ENCODE results near the gene ZDHHC14.
"Not testable (repeated sequence)": the region's sequence is repeated elsewhere in the genome, so short reads cannot be mapped to it uniquely, and the experiment has no call there.

ZDHHC14 gene

GRCh38 chr6:157584036-157584435 lies 203.0 kb downstream of the ZDHHC14 start:
- DNase-seq, result no peak

DNA sequence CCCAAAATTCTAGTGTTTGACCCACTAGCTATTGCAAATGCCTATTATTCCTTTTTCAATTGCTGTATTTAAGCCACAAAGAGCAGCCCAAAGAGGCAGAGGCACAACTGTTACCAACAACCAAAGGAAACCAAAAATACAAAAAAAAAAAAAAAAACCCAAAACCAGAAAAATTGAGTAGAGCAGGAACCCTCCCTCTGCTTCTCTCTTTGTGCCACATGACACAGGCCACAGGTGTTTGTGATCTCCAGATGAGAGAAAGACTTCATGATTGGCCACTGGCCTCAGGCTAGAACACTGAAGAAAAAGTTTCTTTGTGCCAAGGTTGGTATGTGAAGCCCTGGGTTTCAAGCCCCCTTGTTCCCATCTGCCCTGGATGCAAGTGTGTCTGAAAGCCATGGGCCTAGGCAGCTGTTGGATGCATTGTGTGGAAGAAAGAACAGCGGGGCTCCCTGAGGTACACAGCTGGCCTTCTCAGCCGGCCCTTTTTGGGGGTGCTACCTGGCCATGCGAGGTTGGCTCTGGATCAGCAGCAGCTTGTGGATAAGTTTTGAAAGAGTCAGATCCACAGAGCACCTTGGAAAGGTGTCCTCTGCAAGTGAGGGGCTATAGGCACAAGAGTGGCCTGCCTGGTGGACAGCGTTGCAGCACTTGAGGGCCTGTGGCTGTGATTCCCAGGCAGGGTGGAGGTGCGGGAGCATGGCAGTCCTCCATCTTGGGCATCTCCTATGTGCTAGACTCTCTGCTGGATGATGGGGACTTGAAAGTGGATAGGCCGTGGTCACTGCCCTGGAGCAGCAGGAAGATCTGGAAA lies 204.5 kb downstream of the ZDHHC14 start:
- no peak for DNase-seq

DNA sequence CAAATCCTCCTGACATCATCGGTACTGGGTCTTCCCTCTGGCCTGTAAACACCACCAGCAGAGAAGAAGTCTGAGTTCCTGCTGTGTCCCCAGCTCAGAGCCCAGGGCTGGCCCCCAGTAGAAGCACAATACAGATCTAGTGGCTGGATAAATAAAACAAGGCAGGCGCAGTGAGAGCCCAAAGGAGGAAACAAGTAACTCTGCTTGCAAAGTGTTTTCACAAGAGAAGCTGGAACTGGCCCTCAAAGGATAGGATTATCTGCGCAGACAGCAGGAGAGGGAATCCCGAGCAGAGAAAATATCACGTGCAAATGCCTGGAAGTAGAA lies 205.1 kb downstream of the ZDHHC14 start:
- no peak for DNase-seq

DNA sequence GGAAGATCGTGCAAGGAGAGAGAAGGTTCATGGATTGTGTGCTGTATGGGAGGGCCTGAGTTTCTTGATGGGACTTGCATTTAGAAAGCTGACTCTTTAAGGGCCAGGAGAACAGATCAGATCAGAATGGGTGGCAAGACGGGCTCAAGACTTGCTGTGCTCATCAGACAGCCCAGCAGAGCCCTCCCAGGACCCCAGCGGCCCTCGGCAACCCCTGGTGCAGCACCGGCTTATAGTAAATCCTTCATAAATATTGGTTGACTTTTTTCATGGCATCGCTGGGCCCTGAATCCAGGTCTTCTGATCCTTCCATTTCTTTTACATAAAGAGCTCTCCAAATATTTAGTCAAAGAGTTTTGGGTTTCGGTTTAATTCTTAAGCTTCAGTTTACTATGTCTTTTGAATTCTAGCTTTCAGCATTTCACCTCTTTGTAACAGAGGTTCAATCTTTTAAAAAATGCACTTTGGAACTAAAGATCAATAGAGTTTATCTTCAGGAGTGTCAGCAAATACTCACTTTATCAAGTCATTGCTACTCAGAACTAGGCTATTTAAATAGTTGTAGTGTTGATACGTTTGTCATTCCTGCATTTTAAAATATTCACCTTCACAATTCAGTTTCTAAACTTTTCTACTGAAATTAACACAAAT lies 205.6 kb downstream of the ZDHHC14 start:
- no peak for DNase-seq

- DNase-seq, result no peak
These were observed 206.3 kb downstream of the ZDHHC14 start for GRCh38 chr6:157587127-157587926.

DNA sequence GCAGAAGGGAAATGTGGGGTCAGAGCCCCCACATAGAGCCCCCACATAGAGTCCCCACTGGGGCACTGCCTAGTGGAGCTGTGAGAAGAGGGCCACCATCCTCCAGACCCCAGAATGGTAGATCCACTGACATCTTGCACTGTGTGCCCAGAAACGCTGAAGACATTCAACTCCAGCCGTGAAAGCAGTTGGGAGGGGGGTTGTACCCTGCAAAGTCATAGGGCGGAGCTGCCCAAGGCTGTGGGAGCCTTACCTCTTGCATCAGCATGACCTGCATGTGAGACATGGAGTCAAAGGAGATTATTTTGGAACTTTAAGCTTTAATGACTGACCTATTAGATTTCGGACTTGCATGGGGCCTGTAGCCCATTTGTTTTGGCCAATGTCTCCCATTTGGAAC lies 209.7 kb downstream of the ZDHHC14 start:
- DNase-seq, result not testable (repeated sequence)

DNA sequence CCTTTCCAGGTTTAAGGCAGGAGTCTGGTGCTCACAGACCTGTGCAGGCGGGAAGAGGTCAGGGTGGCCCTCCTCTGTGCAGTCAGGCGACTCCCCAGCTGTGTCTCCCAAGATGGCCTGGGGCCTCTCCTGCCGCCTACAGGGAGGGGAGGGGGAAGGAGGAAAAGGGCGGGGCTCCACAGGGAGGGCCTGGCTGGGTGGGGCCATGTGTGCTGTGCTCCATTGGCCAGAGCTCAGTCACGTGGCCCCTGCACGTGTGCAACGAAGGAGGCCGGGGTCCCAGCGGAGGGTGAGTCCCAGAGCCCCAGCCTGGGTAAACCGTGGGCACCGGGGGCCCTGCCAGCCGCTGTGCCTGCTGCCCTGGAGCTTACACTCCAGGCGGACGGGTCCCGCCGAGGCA lies 211.6 kb downstream of the ZDHHC14 start:
- DNase-seq, result no peak

DNA sequence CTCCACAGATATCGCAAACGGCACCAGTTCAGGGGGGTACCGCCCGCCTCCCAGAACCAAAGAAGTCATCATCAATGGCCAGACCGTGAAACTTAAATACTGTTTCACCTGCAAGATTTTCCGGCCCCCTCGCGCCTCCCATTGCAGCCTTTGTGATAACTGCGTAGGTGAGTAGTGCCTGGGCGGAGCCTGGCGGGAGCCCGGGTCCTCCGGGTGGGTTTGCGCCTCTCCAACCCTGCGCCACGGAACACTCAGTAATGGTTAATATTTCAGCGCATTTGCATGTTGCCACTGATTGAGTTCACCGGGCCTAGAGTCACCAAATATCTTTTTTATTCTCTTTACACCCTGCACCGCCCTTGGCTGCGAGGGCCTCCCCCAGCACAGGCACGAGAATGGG lies 212.0 kb downstream of the ZDHHC14 start:
- DNase-seq, result no peak

DNA sequence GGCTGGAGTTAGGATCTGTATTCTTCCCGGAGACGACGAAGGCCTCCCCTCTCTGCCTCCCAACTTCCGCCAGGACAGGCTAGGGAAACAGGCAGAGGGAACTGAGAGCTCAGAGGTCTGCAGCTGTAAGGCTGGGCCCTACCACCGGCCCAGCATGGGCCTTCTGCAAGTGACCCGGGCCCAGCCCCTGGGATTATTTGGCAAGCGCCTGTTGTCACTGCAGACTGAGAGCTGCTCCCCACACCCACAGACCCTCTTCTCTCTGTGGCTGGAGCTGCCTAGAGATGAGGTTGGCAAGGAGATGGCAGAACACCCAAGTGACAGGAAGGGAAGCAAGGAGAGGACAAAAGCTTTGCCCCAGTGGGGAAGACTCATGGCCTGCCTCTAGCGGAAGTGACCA lies 212.6 kb downstream of the ZDHHC14 start:
- no peak for DNase-seq

GRCh38 chr6:157594292-157594691 lies 213.3 kb downstream of the ZDHHC14 start:
- DNase-seq, result no peak

DNA sequence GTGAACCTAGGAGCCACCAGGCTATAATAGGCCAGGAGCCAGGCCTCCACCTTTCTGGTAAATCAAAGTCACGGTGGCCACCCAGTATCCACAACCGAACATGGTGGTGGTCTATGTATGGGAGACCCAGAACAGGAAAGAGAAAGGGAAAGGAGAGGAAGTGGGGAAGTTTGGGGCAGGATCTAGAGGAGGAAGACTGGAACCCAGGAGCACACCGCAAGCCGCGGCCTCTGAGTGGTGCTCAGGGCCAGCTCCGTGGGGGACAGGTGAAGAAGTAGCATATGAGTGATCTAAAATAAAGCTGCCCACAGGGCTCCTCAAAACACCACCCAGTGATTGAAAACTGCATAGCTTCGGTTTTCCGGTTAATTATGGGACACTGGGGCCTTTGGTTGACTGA lies 214.8 kb downstream of the ZDHHC14 start:
- no peak for DNase-seq

DNA sequence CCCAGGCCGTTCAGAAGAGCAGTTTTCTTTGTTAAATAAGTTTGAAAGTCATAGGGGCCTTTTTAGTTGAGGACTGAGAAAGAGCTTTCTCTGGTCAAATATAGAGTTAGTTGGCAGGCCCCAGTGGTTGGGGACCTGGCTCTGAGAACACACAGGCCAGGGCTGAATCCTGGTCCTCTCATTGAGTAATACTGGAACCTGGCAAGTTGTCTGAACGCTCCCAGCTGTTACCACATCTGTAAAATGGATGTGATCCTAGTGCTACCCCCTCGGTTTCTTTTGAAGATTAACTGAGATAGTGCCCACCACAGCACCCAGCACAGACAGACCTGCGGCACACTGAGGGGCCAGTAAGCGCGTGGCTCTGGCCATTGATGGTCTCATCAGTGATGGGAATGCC lies 215.5 kb downstream of the ZDHHC14 start:
- no peak for DNase-seq

- no peak for DNase-seq
These were observed 215.9 kb downstream of the ZDHHC14 start for GRCh38 chr6:157596886-157597285.

DNA sequence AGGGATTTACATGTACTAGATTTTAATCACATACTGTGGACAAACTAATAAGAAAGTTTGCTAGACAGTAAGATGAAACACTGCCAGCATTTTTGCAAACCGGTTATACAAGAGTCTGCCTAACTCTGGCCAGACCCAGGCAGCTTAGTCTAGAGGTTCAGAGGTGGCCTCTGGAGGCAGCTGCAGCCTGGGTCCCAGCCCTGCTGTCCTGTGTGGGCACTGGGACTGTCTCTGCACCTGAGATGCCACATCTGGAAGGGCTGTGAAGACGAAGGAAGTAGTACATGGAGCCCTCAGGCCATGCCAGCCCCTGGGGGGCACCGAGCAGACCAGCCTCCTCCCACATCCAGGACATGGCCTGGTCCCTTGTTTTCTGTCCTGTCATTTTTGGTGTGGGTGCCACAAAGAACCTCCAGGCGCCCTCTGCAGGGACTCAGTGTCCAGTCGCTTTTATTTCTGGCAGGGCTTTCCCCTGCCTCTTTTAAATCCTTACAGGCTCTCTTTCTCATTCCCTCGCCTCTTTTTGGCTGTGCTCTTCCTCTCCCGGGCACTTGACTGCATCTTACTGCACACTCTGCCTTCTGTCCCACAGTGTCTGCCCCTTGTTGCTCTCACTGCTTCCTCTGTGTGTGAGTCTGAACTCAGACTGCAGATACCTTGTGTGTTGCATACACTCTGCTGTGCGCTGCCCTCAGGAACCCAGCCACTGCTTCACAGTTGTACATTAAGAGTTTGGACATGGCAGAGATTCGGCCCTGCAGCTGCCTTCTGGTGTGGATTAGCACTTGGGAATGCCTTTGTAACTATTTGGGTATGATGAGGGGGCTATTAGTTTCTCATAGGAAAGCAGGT lies 216.7 kb downstream of the ZDHHC14 start:
- peak; percentile 33 to 36 for DNase-seq

GRCh38 chr6:157599191-157599590 lies 218.2 kb downstream of the ZDHHC14 start:
- peak in 1 of 2 donors; percentile 11 for DNase-seq

- DNase-seq, result no peak
These were observed 219.8 kb downstream of the ZDHHC14 start for GRCh38 chr6:157600807-157601206.

GRCh38 chr6:157602521-157603295 lies 221.7 kb downstream of the ZDHHC14 start:
- no peak for DNase-seq

- DNase-seq, result no peak
These were observed 222.4 kb downstream of the ZDHHC14 start for GRCh38 chr6:157603314-157603940.

GRCh38 chr6:157603971-157604370 lies 223.0 kb downstream of the ZDHHC14 start:
- no peak for DNase-seq

- DNase-seq, result no peak
These were observed 223.8 kb downstream of the ZDHHC14 start for GRCh38 chr6:157604816-157605215.

- DNase-seq, result no peak
These were observed 224.5 kb downstream of the ZDHHC14 start for GRCh38 chr6:157605484-157605883.

DNA sequence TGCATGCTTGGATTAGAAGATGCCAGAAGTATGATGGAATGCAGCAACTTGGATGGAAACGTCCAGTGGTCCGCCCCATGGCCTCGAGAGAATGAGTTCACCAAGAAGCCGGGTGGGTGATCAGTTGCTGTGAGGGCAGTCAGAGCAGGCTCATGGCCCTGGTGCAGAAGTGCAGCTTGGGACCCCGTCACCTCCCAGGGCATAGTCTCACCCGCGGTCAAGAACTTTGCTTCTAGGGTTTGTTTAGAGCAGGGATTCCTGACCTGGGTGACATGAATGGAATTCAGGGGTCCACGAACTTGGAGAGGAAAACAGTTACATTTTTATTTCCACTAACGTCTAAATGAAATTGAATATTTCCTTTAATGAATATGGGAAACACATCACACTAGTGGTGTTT lies 225.5 kb downstream of the ZDHHC14 start:
- DNase-seq, result no peak

Measured in CD4-positive, alpha-beta T cell treated with Interleukin-1 beta for 1 hour (primary cell).